ENCODE data around the gene DOCK2. TPM values are rescaled to one million over a fixed set of nuclear protein-coding genes. Genes with fewer than 3 reads are reported as not detected.

Gene DOCK2
- polyA plus RNA-seq, 2 of the 4 experiments (the other 2 are of a cell fraction): 2.1 to 4.6 TPM

DNA sequence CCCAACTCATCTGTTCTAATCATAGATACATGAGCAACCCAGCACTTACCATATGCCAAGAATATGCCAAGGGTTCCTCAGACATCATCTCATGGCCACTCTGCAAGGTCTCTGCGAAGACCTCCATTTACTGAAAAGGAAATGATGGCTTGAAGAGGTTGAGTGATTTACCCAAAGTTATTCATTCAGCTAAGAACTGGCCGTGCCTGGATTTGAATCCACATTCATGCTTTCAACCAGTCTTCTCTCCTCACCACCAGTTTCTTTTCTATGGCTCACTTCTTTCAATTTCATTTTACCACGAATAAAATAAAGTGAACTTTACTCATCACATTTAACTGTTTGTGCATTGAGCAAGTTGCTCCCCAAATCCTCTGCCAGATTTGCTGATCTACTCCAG is 441.4 kb downstream of the DOCK2 start:
- TF ChIP-seq EP300 (IDR thresholded peaks at IDR 0.05) (no peak), HOXB5 (CRISPR knock-in tag; IDR thresholded peaks at IDR 0.05) (no peak), FOXS1 (CRISPR knock-in tag; IDR thresholded peaks at IDR 0.05) (no peak), HOXB13 (CRISPR knock-in tag; IDR thresholded peaks at IDR 0.05; ENCODE audit: low read depth) (no peak), EHF (CRISPR knock-in tag; IDR thresholded peaks at IDR 0.05) (no peak), RAD21 (conservative IDR thresholded peaks at IDR 0.05 in 1 of 2, IDR thresholded peaks at IDR 0.05 in 1 of 2) (no peak), JUN (IDR thresholded peaks at IDR 0.05) (no peak), HEYL (CRISPR knock-in tag; IDR thresholded peaks at IDR 0.05) (no peak), NFE2L2 (conservative IDR thresholded peaks at IDR 0.05; ENCODE audit: low read length) (no peak), CHD2 (IDR thresholded peaks at IDR 0.05; ENCODE audit: low read length, partially characterized antibody) (no peak)
- TF ChIP-seq, protein P1, sequence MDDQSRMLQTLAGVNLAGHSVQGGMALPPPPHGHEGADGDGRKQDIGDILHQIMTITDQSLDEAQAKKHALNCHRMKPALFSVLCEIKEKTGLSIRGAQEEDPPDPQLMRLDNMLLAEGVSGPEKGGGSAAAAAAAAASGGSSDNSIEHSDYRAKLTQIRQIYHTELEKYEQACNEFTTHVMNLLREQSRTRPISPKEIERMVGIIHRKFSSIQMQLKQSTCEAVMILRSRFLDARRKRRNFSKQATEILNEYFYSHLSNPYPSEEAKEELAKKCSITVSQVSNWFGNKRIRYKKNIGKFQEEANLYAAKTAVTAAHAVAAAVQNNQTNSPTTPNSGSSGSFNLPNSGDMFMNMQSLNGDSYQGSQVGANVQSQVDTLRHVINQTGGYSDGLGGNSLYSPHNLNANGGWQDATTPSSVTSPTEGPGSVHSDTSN (IDR thresholded peaks at IDR 0.05): no peak
- TF ChIP-seq, protein P2, sequence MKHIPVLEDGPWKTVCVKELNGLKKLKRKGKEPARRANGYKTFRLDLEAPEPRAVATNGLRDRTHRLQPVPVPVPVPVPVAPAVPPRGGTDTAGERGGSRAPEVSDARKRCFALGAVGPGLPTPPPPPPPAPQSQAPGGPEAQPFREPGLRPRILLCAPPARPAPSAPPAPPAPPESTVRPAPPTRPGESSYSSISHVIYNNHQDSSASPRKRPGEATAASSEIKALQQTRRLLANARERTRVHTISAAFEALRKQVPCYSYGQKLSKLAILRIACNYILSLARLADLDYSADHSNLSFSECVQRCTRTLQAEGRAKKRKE (CRISPR knock-in tag; IDR thresholded peaks at IDR 0.05; ENCODE audit: low read depth): no peak
- TF ChIP-seq, protein P3, sequence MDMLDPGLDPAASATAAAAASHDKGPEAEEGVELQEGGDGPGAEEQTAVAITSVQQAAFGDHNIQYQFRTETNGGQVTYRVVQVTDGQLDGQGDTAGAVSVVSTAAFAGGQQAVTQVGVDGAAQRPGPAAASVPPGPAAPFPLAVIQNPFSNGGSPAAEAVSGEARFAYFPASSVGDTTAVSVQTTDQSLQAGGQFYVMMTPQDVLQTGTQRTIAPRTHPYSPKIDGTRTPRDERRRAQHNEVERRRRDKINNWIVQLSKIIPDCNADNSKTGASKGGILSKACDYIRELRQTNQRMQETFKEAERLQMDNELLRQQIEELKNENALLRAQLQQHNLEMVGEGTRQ (IDR thresholded peaks at IDR 0.05): no peak
- TF ChIP-seq, protein P4, sequence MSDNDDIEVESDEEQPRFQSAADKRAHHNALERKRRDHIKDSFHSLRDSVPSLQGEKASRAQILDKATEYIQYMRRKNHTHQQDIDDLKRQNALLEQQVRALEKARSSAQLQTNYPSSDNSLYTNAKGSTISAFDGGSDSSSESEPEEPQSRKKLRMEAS (IDR thresholded peaks at IDR 0.05): no peak
- WGBS (ENCODE audit: missing lambda C conversion rate): 43% methylated on average over 3 of the region's 3 CpGs
- no peak overlapping the region for H3K4me2 ChIP-seq
- DNase-seq (ENCODE audit: low read depth in 1 of 2, low spot score in 1 of 2) (no peak), ATAC-seq (no peak), FAIRE-seq (no peak)
- ChIA-PET CTCF (no interaction called here), POLR2A (no interaction called here)
- no peak overlapping the region for H3K4me3 ChIP-seq
- no peaks in the 10 kb centered on the region for H3K9me3 ChIP-seq
- H3K27ac ChIP-seq: no peak overlapping the region
- no peaks in the 10 kb centered on the region for H3K4me1 ChIP-seq

DNA sequence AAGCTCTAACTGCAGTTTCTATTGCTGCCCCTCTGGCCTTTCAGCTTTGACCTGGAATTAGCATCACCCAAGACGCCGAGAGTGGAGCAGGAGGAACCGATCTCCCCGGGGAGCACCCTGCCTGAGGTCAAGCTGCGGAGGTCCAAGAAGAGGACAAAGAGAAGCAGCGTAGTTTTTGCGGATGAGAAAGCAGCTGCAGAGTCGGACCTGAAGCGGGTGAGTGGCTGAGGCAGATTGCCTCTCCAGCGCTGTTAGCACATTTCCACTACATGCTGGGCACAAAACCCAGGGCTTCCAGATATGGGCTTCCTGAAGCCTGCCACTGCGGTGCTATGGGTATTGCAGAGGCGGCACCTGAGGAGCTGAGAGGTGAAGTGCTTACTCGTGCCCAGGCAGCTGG is 441.9 kb downstream of the DOCK2 start:
- Histone ChIP-seq H3K4me3 (no peak overlapping the region), H3K9me3 (no peaks in the 10 kb centered on the region), H3K4me1 (no peaks in the 10 kb centered on the region), H3K27ac (no peak overlapping the region), H3K4me2 (no peak overlapping the region)
- ChIA-PET POLR2A (no interaction called here), CTCF (interaction anchor here (7.2 kb wide), 1 partner anchor 8 kb away, joined by 46 read pairs; no protein-coding TSS in a partner anchor)
- FAIRE-seq (no peak), ATAC-seq (no peak), DNase-seq (ENCODE audit: low read depth in 1 of 2, low spot score in 1 of 2) (no peak)
- 75% methylated on average over 13 of the region's 13 CpGs for WGBS (ENCODE audit: missing lambda C conversion rate)
- TF ChIP-seq KDM5A (IDR thresholded peaks at IDR 0.05) (no peak), JUN (IDR thresholded peaks at IDR 0.05) (no peak), HOXB5 (CRISPR knock-in tag; IDR thresholded peaks at IDR 0.05) (no peak), KDM1A (IDR thresholded peaks at IDR 0.05; ENCODE audit: low read depth) (no peak)
- TF ChIP-seq, protein P5, sequence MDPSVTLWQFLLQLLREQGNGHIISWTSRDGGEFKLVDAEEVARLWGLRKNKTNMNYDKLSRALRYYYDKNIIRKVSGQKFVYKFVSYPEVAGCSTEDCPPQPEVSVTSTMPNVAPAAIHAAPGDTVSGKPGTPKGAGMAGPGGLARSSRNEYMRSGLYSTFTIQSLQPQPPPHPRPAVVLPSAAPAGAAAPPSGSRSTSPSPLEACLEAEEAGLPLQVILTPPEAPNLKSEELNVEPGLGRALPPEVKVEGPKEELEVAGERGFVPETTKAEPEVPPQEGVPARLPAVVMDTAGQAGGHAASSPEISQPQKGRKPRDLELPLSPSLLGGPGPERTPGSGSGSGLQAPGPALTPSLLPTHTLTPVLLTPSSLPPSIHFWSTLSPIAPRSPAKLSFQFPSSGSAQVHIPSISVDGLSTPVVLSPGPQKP (IDR thresholded peaks at IDR 0.05; ENCODE audit: low read depth, low read length): no peak
- TF ChIP-seq, protein P3 (IDR thresholded peaks at IDR 0.05): no peak

DNA sequence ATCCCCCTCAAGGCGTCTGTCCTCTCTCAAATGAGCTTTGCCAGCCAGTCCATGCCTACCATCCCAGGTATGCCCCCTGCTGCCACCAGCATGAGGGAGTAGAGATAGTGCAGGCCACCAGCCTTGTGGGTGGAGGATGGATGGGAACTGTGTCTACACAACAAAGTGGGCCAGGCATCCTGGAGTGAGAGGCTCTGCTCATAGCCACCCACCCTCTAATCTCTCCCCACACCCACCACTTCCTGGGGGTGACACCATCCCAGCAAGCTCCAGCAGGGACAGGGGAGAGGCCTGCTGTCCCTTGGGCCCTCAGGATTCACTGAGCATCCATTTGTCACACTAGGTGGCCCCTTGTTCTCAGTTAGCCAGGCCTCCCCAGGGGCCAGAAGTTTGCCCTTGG is 443.1 kb downstream of the DOCK2 start:
- H3K27ac ChIP-seq: no peak overlapping the region
- CTCF ChIA-PET: interaction anchor here (0.6 to 7.2 kb wide), 3 partner anchors 9 to 21 kb away, joined by 3 to 46 read pairs (median 5); no protein-coding TSS in a partner anchor
- DNase-seq (ENCODE audit: low read depth in 1 of 2, low spot score in 1 of 2) (no peak), FAIRE-seq (no peak), ATAC-seq (no peak)
- H3K9me3 ChIP-seq: no peaks in the 10 kb centered on the region
- TF ChIP-seq MYC (IDR thresholded peaks at IDR 0.05; ENCODE audit: borderline replicate concordance, low read length) (no peak), GATA3 (IDR thresholded peaks at IDR 0.05; ENCODE audit: borderline replicate concordance) (no peak), MAFK (IDR thresholded peaks at IDR 0.05; ENCODE audit: partially characterized antibody) (no peak), TFCP2L1 (CRISPR knock-in tag; IDR thresholded peaks at IDR 0.05) (no peak), KDM1A (IDR thresholded peaks at IDR 0.05; ENCODE audit: low read depth) (no peak), CEBPB (IDR thresholded peaks at IDR 0.05) (no peak), EP300 (IDR thresholded peaks at IDR 0.05) (no peak), MAZ (IDR thresholded peaks at IDR 0.05; ENCODE audit: borderline replicate concordance, low read depth, low read length) (no peak), CBX2 (IDR thresholded peaks at IDR 0.05; ENCODE audit: borderline replicate concordance, low read depth) (no peak), HOXB13 (CRISPR knock-in tag; IDR thresholded peaks at IDR 0.05; ENCODE audit: low read depth) (no peak), HOXB5 (CRISPR knock-in tag; IDR thresholded peaks at IDR 0.05) (no peak)
- TF ChIP-seq, protein P3 (IDR thresholded peaks at IDR 0.05): no peak
- TF ChIP-seq, protein P5 (IDR thresholded peaks at IDR 0.05; ENCODE audit: low read depth, low read length): no peak
- no peaks in the 10 kb centered on the region for H3K4me1 ChIP-seq
- no peak overlapping the region for H3K4me3 ChIP-seq
- H3K4me2 ChIP-seq: no peak overlapping the region
- POLR2A ChIA-PET: no interaction called here
- WGBS (ENCODE audit: missing lambda C conversion rate): 50% methylated on average over 1 of the region's 1 CpG

Data from A549 (cell line).